HG02840 (cell line): ENCODE results near the gene DDX25.

Experiments
- ATAC-seq: cut with Tn5 transposase; IDR thresholded peaks from one replicate; pipeline ENCODE4 v1.9.1; 2021; ENCODE audit warnings: mild to moderate bottlenecking, moderate library complexity, moderate number of reproducible peaks; ENCODE audit not compliant: unreplicated experiment, low FRiP score

DDX25 gene

GRCh38 chr11:125933030-125933813, 28.9 kb downstream of the DDX25 start:
- ATAC-seq = no peak

- ATAC-seq = no peak
Measured at GRCh38 chr11:125934473-125934872, 30.2 kb downstream of the DDX25 start.

GRCh38 chr11:125935056-125935455, 30.7 kb downstream of the DDX25 start:
- no peak for ATAC-seq

- no peak for ATAC-seq
Measured at GRCh38 chr11:125935618-125936199, 31.4 kb downstream of the DDX25 start.

GRCh38 chr11:125938418-125938817, 34.1 kb downstream of the DDX25 start:
- ATAC-seq = no peak

GRCh38 chr11:125939081-125939521, 34.8 kb downstream of the DDX25 start:
- no peak for ATAC-seq

- ATAC-seq = no peak
Measured at GRCh38 chr11:125940145-125940544, 35.8 kb downstream of the DDX25 start.

- no peak for ATAC-seq
Measured at GRCh38 chr11:125941267-125941618, 36.9 kb downstream of the DDX25 start.

- ATAC-seq = no peak
Measured at GRCh38 chr11:125941619-125942611, 37.6 kb downstream of the DDX25 start.

- ATAC-seq = no peak
Measured at GRCh38 chr11:125942771-125943428, 38.6 kb downstream of the DDX25 start.

GRCh38 chr11:125943661-125944349, 39.5 kb downstream of the DDX25 start:
- ATAC-seq = no peak

GRCh38 chr11:125944350-125945010, 40.2 kb downstream of the DDX25 start:
- no peak for ATAC-seq

- ATAC-seq = no peak
Measured at GRCh38 chr11:125945011-125945796, 40.9 kb downstream of the DDX25 start.

- no peak for ATAC-seq
Measured at GRCh38 chr11:125945797-125946520, 41.7 kb downstream of the DDX25 start, which contains the start of gene VSIG10L2. Gene VSIG10L2 (plus strand): TSS chr11:125946044. CDS start chr11:125946056, 12 bp downstream.

GRCh38 chr11:125946712-125947418, 42.6 kb downstream of the DDX25 start:
- no peak for ATAC-seq

GRCh38 chr11:125947419-125948277, 43.3 kb downstream of the DDX25 start:
- no peak for ATAC-seq
